ENCODE measurements around the gene CACNB3.

- TF ChIP-seq, protein P1, sequence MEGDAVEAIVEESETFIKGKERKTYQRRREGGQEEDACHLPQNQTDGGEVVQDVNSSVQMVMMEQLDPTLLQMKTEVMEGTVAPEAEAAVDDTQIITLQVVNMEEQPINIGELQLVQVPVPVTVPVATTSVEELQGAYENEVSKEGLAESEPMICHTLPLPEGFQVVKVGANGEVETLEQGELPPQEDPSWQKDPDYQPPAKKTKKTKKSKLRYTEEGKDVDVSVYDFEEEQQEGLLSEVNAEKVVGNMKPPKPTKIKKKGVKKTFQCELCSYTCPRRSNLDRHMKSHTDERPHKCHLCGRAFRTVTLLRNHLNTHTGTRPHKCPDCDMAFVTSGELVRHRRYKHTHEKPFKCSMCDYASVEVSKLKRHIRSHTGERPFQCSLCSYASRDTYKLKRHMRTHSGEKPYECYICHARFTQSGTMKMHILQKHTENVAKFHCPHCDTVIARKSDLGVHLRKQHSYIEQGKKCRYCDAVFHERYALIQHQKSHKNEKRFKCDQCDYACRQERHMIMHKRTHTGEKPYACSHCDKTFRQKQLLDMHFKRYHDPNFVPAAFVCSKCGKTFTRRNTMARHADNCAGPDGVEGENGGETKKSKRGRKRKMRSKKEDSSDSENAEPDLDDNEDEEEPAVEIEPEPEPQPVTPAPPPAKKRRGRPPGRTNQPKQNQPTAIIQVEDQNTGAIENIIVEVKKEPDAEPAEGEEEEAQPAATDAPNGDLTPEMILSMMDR (IDR thresholded peaks at IDR 0.05), result no peak
- TF ChIP-seq POLR2A (IDR thresholded peaks at IDR 0.05), result no peak
Measured at GRCh38 chr12:48854488-48854887, 36.2 kb downstream of the CACNB3 start.

Measured in vagina (tissue), 2 donors.